H9 (cell line): ENCODE results near the gene LRMDA. TPM values are rescaled to one million over a fixed set of nuclear protein-coding genes. Genes with fewer than 3 reads are reported as not detected.

Experiments used
- DNase-seq: peaks from one replicate; pipeline ENCODE4 v3.0.0-alpha.2; 2017
- H2AFZ ChIP-seq: one replicate; pipeline ENCODE4 v1.6.1; 2013; ENCODE audit warnings: mild to moderate bottlenecking, low read length, control low read depth, moderate library complexity
- H2AK5ac ChIP-seq: 2 replicates; pipeline ENCODE4 v1.6.1; 2013; ENCODE audit warnings: low read length, control low read depth, mixed read lengths; ENCODE audit not compliant: insufficient read length
- H2BK120ac ChIP-seq: one replicate; pipeline ENCODE4 v1.6.1; 2013; ENCODE audit warnings: low read depth, mild to moderate bottlenecking, low read length, control low read depth, inconsistent platforms; ENCODE audit not compliant: poor library complexity, severe bottlenecking
- H2BK12ac ChIP-seq: 2 replicates; pipeline ENCODE4 v1.6.1; 2013; ENCODE audit warnings: low read length, control low read depth, mixed read lengths, low read depth; ENCODE audit not compliant: insufficient read length
- H2BK15ac ChIP-seq: 2 replicates; pipeline ENCODE4 v1.6.1; 2013; ENCODE audit warnings: low read depth, low read length, control low read depth
- H2BK20ac ChIP-seq: one replicate; pipeline ENCODE4 v1.6.1; 2013; ENCODE audit warnings: low read depth, mild to moderate bottlenecking, low read length, control low read depth, inconsistent platforms; ENCODE audit not compliant: poor library complexity, severe bottlenecking
- H2BK5ac ChIP-seq: 2 replicates; pipeline ENCODE4 v1.6.1; 2013; ENCODE audit warnings: low read length, control low read depth, mixed read lengths; ENCODE audit not compliant: insufficient read length
- H3K14ac ChIP-seq: 2 replicates; pipeline ENCODE4 v1.6.1; 2013; ENCODE audit warnings: low read length, control low read depth; ENCODE audit not compliant: insufficient read depth
- H3K18ac ChIP-seq: 2 replicates; pipeline ENCODE4 v1.6.1; 2013; ENCODE audit warnings: low read depth, mild to moderate bottlenecking, mixed read lengths, low read length, control low read depth; ENCODE audit not compliant: insufficient read length
- H3K23ac ChIP-seq: 2 replicates; pipeline ENCODE4 v1.6.1; 2013; ENCODE audit warnings: low read length, control low read depth, mixed read lengths, low read depth; ENCODE audit not compliant: insufficient read length
- H3K23me2 ChIP-seq: 2 replicates; pipeline ENCODE4 v1.6.1; 2013; ENCODE audit warnings: low read depth, mild to moderate bottlenecking, mixed read lengths, low read length, control low read depth; ENCODE audit not compliant: insufficient read length, poor library complexity, severe bottlenecking
- H3K27ac ChIP-seq: 2 replicates; pipeline ENCODE4 v1.5.1; 2013; ENCODE audit warnings: low read length, control low read depth, mixed read lengths, low read depth; ENCODE audit not compliant: insufficient read length
- H3K27me3 ChIP-seq: 2 replicates; pipeline ENCODE4 v1.6.1; 2013; ENCODE audit warnings: low read length, control low read depth, inconsistent platforms; ENCODE audit not compliant: insufficient read depth
- H3K4ac ChIP-seq: 2 replicates; pipeline ENCODE4 v1.6.1; 2013; ENCODE audit warnings: low read depth, mild to moderate bottlenecking, control low read depth, inconsistent platforms, low read length, moderate library complexity
- H3K4me1 ChIP-seq: 2 replicates; pipeline ENCODE4 v1.6.1; 2013; ENCODE audit warnings: low read length, control low read depth, inconsistent platforms; ENCODE audit not compliant: insufficient read depth
- H3K4me2 ChIP-seq: 2 replicates; pipeline ENCODE4 v1.6.1; 2013; ENCODE audit warnings: low read length, control low read depth, mixed read lengths; ENCODE audit not compliant: insufficient read length, insufficient read depth
- H3K56ac ChIP-seq: 2 replicates; pipeline ENCODE4 v1.6.1; 2013; ENCODE audit warnings: low read depth, mild to moderate bottlenecking, mixed read lengths, low read length, control low read depth; ENCODE audit not compliant: insufficient read length
- H3K79me1 ChIP-seq: 2 replicates; pipeline ENCODE4 v1.6.1; 2013; ENCODE audit warnings: low read depth, mild to moderate bottlenecking, moderate library complexity, low read length, control low read depth, inconsistent platforms; ENCODE audit not compliant: insufficient read depth, poor library complexity, severe bottlenecking
- H3K79me2 ChIP-seq: 2 replicates; pipeline ENCODE4 v1.6.1; 2013; ENCODE audit warnings: low read length, control low read depth, inconsistent platforms; ENCODE audit not compliant: insufficient read depth
- H3K9ac ChIP-seq: 2 replicates; pipeline ENCODE4 v1.6.1; 2013; ENCODE audit warnings: low read length, control low read depth, mixed read lengths; ENCODE audit not compliant: insufficient read length; ENCODE audit errors: extremely low read depth
- H3K9me3 ChIP-seq: one replicate; pipeline ENCODE4 v1.6.1; 2013; ENCODE audit warnings: low read depth, low read length, inconsistent platforms; ENCODE audit not compliant: control insufficient read depth
- H3T11ph ChIP-seq: one replicate; pipeline ENCODE4 v1.6.1; 2013; ENCODE audit warnings: mild to moderate bottlenecking, low read length, control low read depth, inconsistent platforms
- H4K20me1 ChIP-seq: one replicate; pipeline ENCODE4 v1.6.1; 2013; ENCODE audit not compliant: control insufficient read depth, insufficient read length, insufficient read depth
- H4K5ac ChIP-seq: 2 replicates; pipeline ENCODE4 v1.6.1; 2013; ENCODE audit warnings: low read depth, mild to moderate bottlenecking, mixed read lengths, low read length, control low read depth; ENCODE audit not compliant: insufficient read length
- H4K8ac ChIP-seq: replicated peaks from 2 replicates; pipeline ENCODE4 v1.6.1; 2013; ENCODE audit warnings: low read length, control low read depth, mixed read lengths, low read depth; ENCODE audit not compliant: insufficient read length
- H4K91ac ChIP-seq: 2 replicates; pipeline ENCODE4 v1.6.1; 2013; ENCODE audit warnings: low read depth, mild to moderate bottlenecking, moderate library complexity, mixed read lengths, low read length, control low read depth; ENCODE audit not compliant: insufficient read length
- H3K27ac Mint-ChIP-seq, 3 experiments: 2 replicates in 2 of 3; 3 replicates in 1 of 3; pipeline ENCODE4 v1.8.0; 2020 to 2021; ENCODE audit warnings: mixed read lengths in 3 of 3, mild to moderate bottlenecking in 1 of 3, moderate library complexity in 1 of 3
- H3K27me3 Mint-ChIP-seq: 2 replicates; pipeline ENCODE4 v1.8.0; 2021; ENCODE audit warnings: low read depth, mild to moderate bottlenecking, moderate library complexity, mixed read lengths
- H3K36me3 Mint-ChIP-seq, 3 experiments: 2 replicates in 2 of 3; 3 replicates in 1 of 3; pipeline ENCODE4 v1.8.0; 2020 to 2021; ENCODE audit warnings: low read depth in 3 of 3, mixed read lengths in 3 of 3; ENCODE audit not compliant: insufficient read depth in 1 of 3
- H3K4me1 Mint-ChIP-seq, 2 experiments: 2 replicates each; pipeline ENCODE4 v1.8.0; 2020; ENCODE audit warnings: mixed read lengths in 2 of 2
- H3K4me3 Mint-ChIP-seq, 2 experiments: 2 replicates in 1 of 2; 3 replicates in 1 of 2; pipeline ENCODE4 v1.8.0; 2020 to 2021; ENCODE audit warnings: mild to moderate bottlenecking in 2 of 2, mixed read lengths in 2 of 2, moderate library complexity in 1 of 2
- H3K9me3 Mint-ChIP-seq, 2 experiments: 2 replicates in 1 of 2; 3 replicates in 1 of 2; pipeline ENCODE4 v1.8.0; 2020; ENCODE audit warnings: mild to moderate bottlenecking in 2 of 2, mixed read lengths in 2 of 2, moderate library complexity in 1 of 2
- CTCF ChIP-seq: fragments of 200-600 bp; sonication (generic); conservative IDR thresholded peaks from 3 replicates; pipeline ENCODE4 v1.8.0; 2021; ENCODE audit warnings: antibody characterized with exemption, mild to moderate bottlenecking
- WGBS: extraction: QIAGEN DNeasy Blood & Tissue Kit; methylation state at CpG from one replicate; pipeline ENCODE4 v1.1.7; 2013; ENCODE audit warnings: missing lambda C conversion rate, low lambda C conversion rate, mixed read lengths; ENCODE audit not compliant: insufficient read length; ENCODE audit errors: extremely low coverage; 5-methylcytosine and 5-hydroxymethylcytosine counted together
- total RNA-seq: library from RNA; stranded (reverse); gene quantifications from 2 replicates; pipeline ENCODE4 v1.2.1, GENCODE V29; 2021

The LRMDA gene
- total RNA-seq, 1 experiment from 2014 or later: 1.8 TPM

DNA sequence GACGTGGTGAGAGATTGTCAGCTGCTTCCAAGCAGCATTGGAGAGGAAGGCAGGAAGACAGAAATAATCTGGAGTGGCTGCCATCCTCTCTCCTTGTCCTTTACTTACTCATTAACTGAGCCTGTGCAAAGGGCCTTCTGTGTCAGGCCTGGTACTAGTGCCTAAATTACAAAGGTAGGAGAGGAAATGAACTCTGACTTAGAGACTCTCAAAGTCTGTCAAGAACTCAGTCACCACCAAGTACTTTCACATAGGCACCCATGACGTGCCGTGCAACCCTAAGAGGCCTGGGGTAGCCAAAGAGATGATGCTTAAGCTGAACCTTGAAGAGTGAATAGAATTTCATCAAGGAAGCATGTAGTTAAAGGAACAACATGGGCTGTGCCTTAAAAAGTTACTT, 866.9 kb downstream of the LRMDA start:
- Histone ChIP-seq H3K4me1 (no peaks in the 10 kb centered on the region), H3K23me2 (no peaks in the 10 kb centered on the region), H4K20me1 (no peaks in the 10 kb centered on the region), H3K56ac (no peak overlapping the region), H3K9me3 (no peaks in the 10 kb centered on the region), H2BK5ac (no peak overlapping the region), H3K79me1 (no peaks in the 10 kb centered on the region), H2AK5ac (no peak overlapping the region), H3T11ph (no peak overlapping the region), H3K4ac (no peak overlapping the region), H4K8ac (no peak overlapping the region), H3K27ac (no peak overlapping the region), H2BK120ac (no peak overlapping the region), H4K91ac (no peak overlapping the region), H3K79me2 (no peaks in the 10 kb centered on the region), H3K18ac (no peak overlapping the region), H4K5ac (no peak overlapping the region), H2BK12ac (no peak overlapping the region), H2AFZ (no peak overlapping the region), H3K9ac (no peak overlapping the region), H2BK20ac (no peak overlapping the region), H3K14ac (no peak overlapping the region), H2BK15ac (no peak overlapping the region), H3K27me3 (no peaks in the 10 kb centered on the region), H3K4me2 (no peak overlapping the region), H3K23ac (no peak overlapping the region)
- Mint-ChIP-seq H3K4me3 (no peak overlapping the region), H3K4me1 (peaks cover 25 to 36% of the 10 kb centered on the region in 2 experiments), H3K27ac (no peak overlapping the region), H3K9me3 (no peaks in the 10 kb centered on the region), H3K27me3 (peaks cover 15% of the 10 kb centered on the region), H3K36me3 (no peaks in the 10 kb centered on the region)
- DNase-seq: no peak
- TF ChIP-seq CTCF: no peak
- no CpG with 5 or more reads among the region's 3 CpGs for WGBS
